Heart left ventricle (tissue), 16 donors: Measurements from ENCODE around the gene COL23A1. TPM values are rescaled to one million over a fixed set of nuclear protein-coding genes. Genes with fewer than 3 reads are reported as not detected.
A peak's percentile ranks its signal among the peaks of the same experiment; 100 is the strongest.
"Not testable (repeated sequence)": the region's sequence is repeated elsewhere in the genome, so short reads cannot be mapped to it uniquely, and the experiment has no call there.

Source experiments
- ATAC-seq, 4 donors: fragments of 200-7000 bp; cut with Tn5 transposase; one replicate each; pipeline ENCODE4 v1.9.1; 2020 to 2022; ENCODE audit warnings: moderate library complexity in 4 of 4, mild to moderate bottlenecking in 3 of 4, moderate number of reproducible peaks in 1 of 4
- DNase-seq, 5 donors: peaks; one replicate each; pipeline ENCODE4 v3.0.0-alpha.2; 2020
- H3K27ac ChIP-seq, 12 donors: fragments of 200-600 bp; sonication (generic) in 4 of 12; one replicate each; pipeline versions ENCODE4 v1.5.0 to v1.8.0; 2016 to 2022; ENCODE audit warnings: mild to moderate bottlenecking in 2 of 12
- H3K27me3 ChIP-seq, 9 donors: fragments of 200-600 bp; sonication (generic) in 2 of 9; one replicate each; pipeline versions ENCODE4 v1.5.1 to v1.8.0; 2016 to 2022; ENCODE audit warnings: mild to moderate bottlenecking in 3 of 9
- H3K36me3 ChIP-seq, 9 donors: fragments of 200-600 bp; sonication (generic) in 2 of 9; one replicate each; pipeline versions ENCODE4 v1.5.0 to v1.8.0; 2018 to 2022; ENCODE audit warnings: mild to moderate bottlenecking in 2 of 9
- H3K4me1 ChIP-seq, 12 donors: fragments of 200-600 bp; sonication (generic) in 4 of 12; one replicate each; pipeline versions ENCODE4 v1.5.0 to v1.8.0; 2016 to 2022; ENCODE audit warnings: mild to moderate bottlenecking in 3 of 12
- H3K4me3 ChIP-seq, 12 donors: fragments of 200-600 bp; sonication (generic) in 4 of 12; one replicate each; pipeline versions ENCODE4 v1.5.0 to v1.8.0; 2017 to 2022; ENCODE audit warnings: mild to moderate bottlenecking in 9 of 12, moderate library complexity in 4 of 12
- H3K9me3 ChIP-seq, 12 donors: fragments of 200-600 bp; sonication (generic) in 4 of 12; one replicate each; pipeline versions ENCODE4 v1.5.0 to v1.8.0; 2016 to 2022; ENCODE audit warnings: mild to moderate bottlenecking in 1 of 12
- CTCF ChIP-seq, 12 donors: fragments of 200-600 bp; sonication (generic) in 4 of 12; IDR thresholded peaks; one replicate each; pipeline versions ENCODE4 v1.5.0 to v1.8.0; 2018 to 2022; ENCODE audit warnings: antibody characterized with exemption in 12 of 12, mild to moderate bottlenecking in 5 of 12
- POLR2A ChIP-seq, 2 donors: fragments of 450-650 bp; IDR thresholded peaks; one replicate each; pipeline ENCODE4 v1.6.1; 2017; ENCODE audit warnings: antibody characterized with exemption in 2 of 2, mild to moderate bottlenecking in 2 of 2, moderate library complexity in 2 of 2
- WGBS, 4 donors: extraction: QIAGEN DNeasy Blood & Tissue Kit in 2 of 4; methylation state at CpG; one replicate each; pipeline versions ENCODE4 v1.1.5 to v1.1.7; 2013 to 2018; 5-methylcytosine and 5-hydroxymethylcytosine counted together
- intact Hi-C, 10 donors: fragments of 100-400 bp; cut with DNase I; formaldehyde crosslinking; loops; one replicate each; pipeline versions ENCODE4 v1.11.1 to v1.14.2; 2022
- polyA plus RNA-seq, 2 donors: library from polyadenylated mRNA; stranded (reverse); fragments of 200-250 nt; gene quantifications; one replicate each; pipeline ENCODE4 v1.2.3, GENCODE V29; 2013
- total RNA-seq, 9 donors: library from RNA; depleted of rRNA in 2 of 9; stranded (reverse); fragments of >200 nt in 2 of 9; fragmentation: NEBNext Ultra II Directional in 3 of 9; extraction: Animal tissue kit (Norgen Biotek cat#: 25700) in 3 of 9; gene quantifications; one replicate each; pipeline versions ENCODE4 v1.1.0 to v1.2.4, GENCODE V29; 2016 to 2023
- donor health status: ischemic (EF 13 %, LVEDD 7.1; RV severe dilation, severe dysfunction).
- donor health status: healthy with polysubstance abuse.
- donor health status: DM: no; HTN: yes; CAD: no.
- donor health status: DM: no; HTN: no; CAD: no.
- donor health status: ischemic (EF 25% LVEDD 6.9; RV normal size, moderate dysfunction).
- donor health status: ischemic (EF 25% LVEDD 5.7; RV mildly dilated, moderate dysfunction).
- donor health status: healthy.
- donor health status: DM: yes; HTN: yes; CAD: no.
- donor health status: ischemic (EF 35%, LVEDD 5.7; RV mildly dilated, moderate dysfunction).
- donor health status: nonischemic (EF 11% LVEDD 7.7; RV severe dilation, severe dysfunction).
- donor health status: DM: yes; HTN: yes; CAD: no.
- donor health status: PGD.
- donor health status: ischemic (EF 29% LVEDD 5.4; RV normal size, mild dysfunction).
- donor health status: nonischemic (EF 23%, LVEDD 6.1; RV moderate dilation, normal function).

Gene COL23A1
- total and polyA plus RNA-seq, 11 donors: 6.0 to 33.0 (median 18.8) TPM

DNA sequence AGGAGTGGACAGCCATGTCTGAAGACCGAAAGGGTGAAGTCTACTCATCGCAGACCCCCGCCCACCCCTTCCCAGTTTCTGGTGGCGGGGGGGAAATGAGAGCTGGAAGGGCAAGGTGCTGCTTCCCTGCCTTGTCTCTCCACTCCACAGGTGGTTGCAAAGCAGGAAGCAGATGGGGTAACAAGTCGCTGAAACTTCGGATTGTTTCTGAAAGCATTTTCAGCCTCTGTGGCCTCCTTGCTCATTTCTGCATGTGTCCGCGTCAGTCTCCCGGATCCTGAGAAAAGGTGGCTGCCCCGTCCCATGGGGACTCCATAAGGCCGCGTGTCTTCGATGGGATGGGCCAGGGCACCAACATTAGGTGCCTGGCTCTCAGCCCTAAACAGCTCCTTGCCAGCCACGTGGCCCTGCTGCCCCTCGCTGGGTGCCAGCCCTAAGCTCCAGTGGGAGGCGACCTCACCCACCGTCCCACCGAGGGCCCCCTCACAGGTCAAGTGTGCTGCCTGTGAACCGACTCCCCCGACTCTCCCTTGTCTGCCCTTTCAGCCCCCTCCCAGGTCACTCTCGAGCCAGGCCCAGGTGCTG lies 358.6 kb downstream of the COL23A1 start:
- intact Hi-C loops: loop anchor here in 1 of 10 donors (10.0 kb wide), 1 partner anchor 503 kb away; the partner anchor contains the start of gene ZNF354A
- Histone ChIP-seq H3K27me3 (no peaks in the 10 kb centered on the region), H3K36me3 (peaks cover 0 to 42% (median 33%) of the 10 kb centered on the region in 9 donors), H3K9me3 (no peaks in the 10 kb centered on the region), H3K27ac (peak overlapping the region; percentile 82 to 99 (median 98)), H3K4me3 (peak overlapping the region; percentile 59 to 97 (median 73)), H3K4me1 (peaks cover 5 to 60% (median 32%) of the 10 kb centered on the region in 12 donors)
- ATAC-seq (peak in 3 of 4 donors; percentile 1 to 4 (median 3)), DNase-seq (no peak)
- TF ChIP-seq CTCF (IDR thresholded peaks at IDR 0.05) (no peak), POLR2A (IDR thresholded peaks at IDR 0.05) (no peak)
- 23 to 34% (median 26%) methylated on average over 17 to 21 of the region's 21 CpGs for WGBS, 4 donors

DNA sequence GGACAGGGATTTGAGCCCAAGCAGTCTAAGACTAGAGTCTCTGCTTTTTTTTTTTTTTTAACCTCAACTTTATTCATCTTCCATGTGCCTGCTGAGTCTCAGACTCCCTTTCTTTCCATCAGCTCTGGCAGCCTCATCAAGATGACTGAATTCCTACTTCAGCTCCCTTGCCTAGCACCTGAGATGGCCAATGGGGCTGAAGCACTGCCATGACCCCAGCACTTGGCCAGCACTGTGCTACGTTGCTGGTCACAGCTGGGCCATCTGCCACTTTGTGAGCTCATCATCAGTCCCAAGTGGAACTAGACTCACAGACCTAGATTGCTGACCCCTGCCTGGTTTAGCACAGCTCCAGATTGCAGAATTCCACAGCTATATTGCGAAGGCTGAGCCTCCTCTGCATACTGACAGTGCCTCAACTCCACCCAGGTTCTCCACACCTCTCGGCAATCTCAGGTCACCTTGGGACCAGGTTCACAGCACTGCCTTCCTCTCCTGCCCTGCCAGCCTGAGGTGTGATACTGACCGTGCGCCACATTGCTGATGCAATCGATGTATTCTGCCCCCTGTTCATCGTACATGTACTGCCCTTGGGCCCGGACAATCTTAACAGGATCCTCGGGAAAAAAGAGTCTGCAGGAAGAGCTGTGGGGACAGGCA lies 359.2 kb downstream of the COL23A1 start:
- DNase-seq: peak in 4 of 5 donors; percentile 46 to 74 (median 60)
- peak overlapping the region in 9 of 12 donors; percentile 88 to 99 (median 99) for H3K27ac ChIP-seq
- H3K27me3 ChIP-seq: no peaks in the 10 kb centered on the region
- TF ChIP-seq POLR2A (IDR thresholded peaks at IDR 0.05) (no peak), CTCF (IDR thresholded peaks at IDR 0.05) (no peak)
- peak overlapping the region; percentile 59 to 97 (median 73) for H3K4me3 ChIP-seq
- WGBS, 4 donors: 63 to 68% (median 66%) methylated on average over 9 of the region's 9 CpGs
- H3K9me3 ChIP-seq: no peaks in the 10 kb centered on the region
- peaks cover 5 to 54% (median 26%) of the 10 kb centered on the region in 12 donors for H3K4me1 ChIP-seq
- intact Hi-C loops: loop anchor here in 1 of 10 donors (10.0 kb wide), 1 partner anchor 504 kb away; the partner anchor contains the start of gene ZNF354A
- peaks cover 0 to 48% (median 34%) of the 10 kb centered on the region in 9 donors for H3K36me3 ChIP-seq
- peak in 3 of 4 donors; percentile 11 to 36 (median 23) for ATAC-seq

GRCh38 chr5:178229861-178230260 lies 360.3 kb downstream of the COL23A1 start:
- TF ChIP-seq CTCF (IDR thresholded peaks at IDR 0.05) (no peak), POLR2A (IDR thresholded peaks at IDR 0.05) (no peak)
- intact Hi-C loops: loop anchor here in 2 of 10 donors (2.0 to 10.0 kb wide), 2 partner anchors 25 to 505 kb away; partner anchors contain the start of genes HNRNPAB (in 1 of the 2) and ZNF354A (in 1 of the 2)
- no peak overlapping the region for H3K27ac ChIP-seq
- no peak overlapping the region for H3K4me3 ChIP-seq
- DNase-seq (peak in 2 of 5 donors; percentile 16 to 22), ATAC-seq (no peak)
- no peaks in the 10 kb centered on the region for H3K9me3 ChIP-seq
- peaks cover 5 to 42% (median 23%) of the 10 kb centered on the region in 12 donors for H3K4me1 ChIP-seq
- 89 to 95% (median 93%) methylated on average over 9 to 10 of the region's 10 CpGs for WGBS, 4 donors
- no peaks in the 10 kb centered on the region for H3K27me3 ChIP-seq
- H3K36me3 ChIP-seq: peaks cover 0 to 58% (median 45%) of the 10 kb centered on the region in 9 donors

GRCh38 chr5:178229111-178229510 lies 361.1 kb downstream of the COL23A1 start:
- H3K27me3 ChIP-seq, ATAC-seq, H3K27ac ChIP-seq, H3K9me3 ChIP-seq, H3K4me3 ChIP-seq: not testable (repeated sequence)
- intact Hi-C loops: loop anchor here in 1 of 10 donors (2.0 kb wide), 1 partner anchor 24 kb away; the partner anchor contains the start of gene HNRNPAB
- WGBS, 4 donors: 94 to 98% (median 96%) methylated on average over 13 of the region's 13 CpGs
- peaks cover 5 to 35% (median 21%) of the 10 kb centered on the region in 12 donors for H3K4me1 ChIP-seq
- DNase-seq: peak in 1 of 5 donors; percentile 11
- peaks cover 0 to 64% (median 45%) of the 10 kb centered on the region in 9 donors for H3K36me3 ChIP-seq
